HCT116 (cell line): ENCODE results near the gene SPX.

Experiments used
- POLR2A ChIP-seq: IDR thresholded peaks from 2 replicates; pipeline ENCODE4 v1.7.0; 2011; ENCODE audit warnings: borderline replicate concordance; ENCODE audit not compliant: insufficient read depth, insufficient read length; ENCODE audit errors: extremely low read depth
- TF ChIP-seq, protein P1 (sequence below), 3 experiments: fragments of 200-600 bp in 1 of 3; sonication (generic) in 1 of 3; IDR thresholded peaks in 2 of 3; conservative IDR thresholded peaks in 1 of 3; 2 replicates each; pipeline ENCODE4 v1.5.1; 2012 to 2017; ENCODE audit warnings: low read depth in 2 of 3, low read length in 2 of 3, antibody characterized with exemption in 1 of 3, borderline replicate concordance in 1 of 3, control low read depth in 1 of 3, mild to moderate bottlenecking in 1 of 3, mixed read lengths in 1 of 3, mixed run types in 1 of 3, moderate library complexity in 1 of 3; ENCODE audit not compliant: insufficient read depth in 1 of 3

DNA sequence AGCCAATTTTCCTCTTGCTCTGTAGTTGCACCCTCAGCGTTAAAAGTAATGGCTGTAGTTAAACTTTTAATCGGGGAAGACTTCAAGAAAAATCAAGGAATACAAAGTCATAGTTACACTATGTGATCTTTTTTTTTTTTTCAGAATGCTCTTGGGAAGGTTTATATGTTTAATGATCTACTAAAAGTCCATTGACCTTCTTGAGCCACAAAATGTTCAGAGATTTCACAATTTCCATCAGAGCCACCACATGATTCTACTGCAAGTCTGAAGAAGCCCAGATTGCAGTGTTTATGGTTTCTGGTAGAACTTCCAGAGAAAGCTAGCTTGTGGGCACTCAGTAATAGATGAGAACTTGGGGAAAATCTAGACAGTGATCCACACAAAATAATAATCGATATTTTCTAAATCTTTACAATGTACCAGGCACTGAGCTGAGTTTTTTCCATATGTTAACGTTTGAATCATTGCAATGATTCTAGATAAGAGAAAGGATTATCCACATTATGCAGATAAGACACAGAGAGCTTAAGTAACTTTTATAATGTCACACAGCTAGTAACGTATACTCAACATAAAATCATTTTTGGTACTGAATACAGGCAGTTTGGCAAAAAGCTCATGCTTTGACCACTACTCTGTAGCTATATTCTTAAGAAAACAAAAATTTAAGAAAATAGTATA is 40.3 kb downstream of the SPX start:
- TF ChIP-seq, protein P1, sequence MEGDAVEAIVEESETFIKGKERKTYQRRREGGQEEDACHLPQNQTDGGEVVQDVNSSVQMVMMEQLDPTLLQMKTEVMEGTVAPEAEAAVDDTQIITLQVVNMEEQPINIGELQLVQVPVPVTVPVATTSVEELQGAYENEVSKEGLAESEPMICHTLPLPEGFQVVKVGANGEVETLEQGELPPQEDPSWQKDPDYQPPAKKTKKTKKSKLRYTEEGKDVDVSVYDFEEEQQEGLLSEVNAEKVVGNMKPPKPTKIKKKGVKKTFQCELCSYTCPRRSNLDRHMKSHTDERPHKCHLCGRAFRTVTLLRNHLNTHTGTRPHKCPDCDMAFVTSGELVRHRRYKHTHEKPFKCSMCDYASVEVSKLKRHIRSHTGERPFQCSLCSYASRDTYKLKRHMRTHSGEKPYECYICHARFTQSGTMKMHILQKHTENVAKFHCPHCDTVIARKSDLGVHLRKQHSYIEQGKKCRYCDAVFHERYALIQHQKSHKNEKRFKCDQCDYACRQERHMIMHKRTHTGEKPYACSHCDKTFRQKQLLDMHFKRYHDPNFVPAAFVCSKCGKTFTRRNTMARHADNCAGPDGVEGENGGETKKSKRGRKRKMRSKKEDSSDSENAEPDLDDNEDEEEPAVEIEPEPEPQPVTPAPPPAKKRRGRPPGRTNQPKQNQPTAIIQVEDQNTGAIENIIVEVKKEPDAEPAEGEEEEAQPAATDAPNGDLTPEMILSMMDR (IDR thresholded peaks at IDR 0.05 in 2 of 3, conservative IDR thresholded peaks at IDR 0.05 in 1 of 3; ENCODE audit: borderline replicate concordance in 1 of 3, insufficient read depth in 1 of 3, low read depth in 2 of 3, low read length in 2 of 3), result no peak
- TF ChIP-seq POLR2A, result no peak
